Ishikawa (cell line): ENCODE measurements around the gene TTC39A.

Source experiments
- CEBPB ChIP-seq: IDR thresholded peaks from 2 replicates; pipeline ENCODE4 v1.6.1; 2012
- CREB1 ChIP-seq: IDR thresholded peaks from 2 replicates; pipeline ENCODE4 v1.6.1; 2012; ENCODE audit warnings: low read depth
- EGR1 ChIP-seq: IDR thresholded peaks from 2 replicates; pipeline ENCODE4 v1.6.1; 2012
- EP300 ChIP-seq: IDR thresholded peaks from 2 replicates; pipeline ENCODE4 v1.6.1; 2012; ENCODE audit warnings: borderline replicate concordance
- FOXM1 ChIP-seq: IDR thresholded peaks from 2 replicates; pipeline ENCODE4 v1.6.1; 2012; ENCODE audit warnings: low read depth, borderline replicate concordance
- MAX ChIP-seq: IDR thresholded peaks from 2 replicates; pipeline ENCODE4 v1.6.1; 2012
- NFIC ChIP-seq: IDR thresholded peaks from 2 replicates; pipeline ENCODE4 v1.6.1; 2012
- RAD21 ChIP-seq: IDR thresholded peaks from 2 replicates; pipeline ENCODE4 v1.6.1; 2012; ENCODE audit warnings: low read depth
- TAF1 ChIP-seq: IDR thresholded peaks from 2 replicates; pipeline ENCODE4 v1.6.1; 2012; ENCODE audit warnings: low read depth, mild to moderate bottlenecking
- TCF12 ChIP-seq: IDR thresholded peaks from 2 replicates; pipeline ENCODE4 v1.6.1; 2012; ENCODE audit warnings: low read depth
- TEAD4 ChIP-seq: IDR thresholded peaks from 2 replicates; pipeline ENCODE4 v1.6.1; 2012
- USF1 ChIP-seq: IDR thresholded peaks from 2 replicates; pipeline ENCODE4 v1.6.1; 2012
- YY1 ChIP-seq: IDR thresholded peaks from 2 replicates; pipeline ENCODE4 v1.6.1; 2012; ENCODE audit warnings: low read depth
- ZBTB7A ChIP-seq: IDR thresholded peaks from 2 replicates; pipeline ENCODE4 v1.6.1; 2012; ENCODE audit warnings: low read depth
- TF ChIP-seq, protein P1 (sequence below): IDR thresholded peaks from 2 replicates; pipeline ENCODE4 v1.6.1; 2012; ENCODE audit warnings: low read depth, mild to moderate bottlenecking

Gene TTC39A

GRCh38 chr1:51341876-51342496, 11.6 kb upstream of the TTC39A start:
- TF ChIP-seq EP300 (no peak), NFIC (no peak), MAX (no peak), CEBPB (no peak), USF1 (no peak), YY1 (no peak), CREB1 (no peak), RAD21 (no peak)

GRCh38 chr1:51340380-51340779, 10.0 kb upstream of the TTC39A start:
- no peak for TF ChIP-seq ZBTB7A

GRCh38 chr1:51336711-51337110, 6.3 kb upstream of the TTC39A start:
- TF ChIP-seq USF1 (no peak), YY1 (no peak), TEAD4 (no peak), EP300 (no peak), CEBPB (no peak), MAX (no peak), EGR1 (no peak), RAD21 (no peak), TAF1 (no peak), FOXM1 (no peak), NFIC (no peak), TCF12 (no peak), ZBTB7A (no peak), CREB1 (no peak)
- TF ChIP-seq, protein P1, sequence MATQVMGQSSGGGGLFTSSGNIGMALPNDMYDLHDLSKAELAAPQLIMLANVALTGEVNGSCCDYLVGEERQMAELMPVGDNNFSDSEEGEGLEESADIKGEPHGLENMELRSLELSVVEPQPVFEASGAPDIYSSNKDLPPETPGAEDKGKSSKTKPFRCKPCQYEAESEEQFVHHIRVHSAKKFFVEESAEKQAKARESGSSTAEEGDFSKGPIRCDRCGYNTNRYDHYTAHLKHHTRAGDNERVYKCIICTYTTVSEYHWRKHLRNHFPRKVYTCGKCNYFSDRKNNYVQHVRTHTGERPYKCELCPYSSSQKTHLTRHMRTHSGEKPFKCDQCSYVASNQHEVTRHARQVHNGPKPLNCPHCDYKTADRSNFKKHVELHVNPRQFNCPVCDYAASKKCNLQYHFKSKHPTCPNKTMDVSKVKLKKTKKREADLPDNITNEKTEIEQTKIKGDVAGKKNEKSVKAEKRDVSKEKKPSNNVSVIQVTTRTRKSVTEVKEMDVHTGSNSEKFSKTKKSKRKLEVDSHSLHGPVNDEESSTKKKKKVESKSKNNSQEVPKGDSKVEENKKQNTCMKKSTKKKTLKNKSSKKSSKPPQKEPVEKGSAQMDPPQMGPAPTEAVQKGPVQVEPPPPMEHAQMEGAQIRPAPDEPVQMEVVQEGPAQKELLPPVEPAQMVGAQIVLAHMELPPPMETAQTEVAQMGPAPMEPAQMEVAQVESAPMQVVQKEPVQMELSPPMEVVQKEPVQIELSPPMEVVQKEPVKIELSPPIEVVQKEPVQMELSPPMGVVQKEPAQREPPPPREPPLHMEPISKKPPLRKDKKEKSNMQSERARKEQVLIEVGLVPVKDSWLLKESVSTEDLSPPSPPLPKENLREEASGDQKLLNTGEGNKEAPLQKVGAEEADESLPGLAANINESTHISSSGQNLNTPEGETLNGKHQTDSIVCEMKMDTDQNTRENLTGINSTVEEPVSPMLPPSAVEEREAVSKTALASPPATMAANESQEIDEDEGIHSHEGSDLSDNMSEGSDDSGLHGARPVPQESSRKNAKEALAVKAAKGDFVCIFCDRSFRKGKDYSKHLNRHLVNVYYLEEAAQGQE: no peak

DNA sequence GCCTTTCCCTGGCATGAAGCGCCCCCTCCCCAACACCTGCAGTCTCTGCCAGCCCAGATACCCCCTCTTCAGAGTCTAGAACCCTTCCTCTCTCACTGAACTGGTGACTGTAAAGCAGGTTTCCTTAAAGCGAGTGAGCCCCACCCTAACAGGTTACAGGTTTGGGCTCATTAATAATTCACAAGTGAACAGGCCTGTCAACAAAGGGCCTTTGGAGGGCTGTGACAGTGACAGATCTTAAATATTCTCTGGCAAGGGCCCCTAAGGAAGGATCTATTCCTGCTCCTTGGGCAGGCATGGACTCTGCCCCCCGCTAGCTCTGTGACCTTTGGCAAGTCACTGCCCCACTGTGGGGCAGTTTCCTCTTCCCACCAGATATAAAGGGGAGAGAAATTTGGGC, 5.6 kb upstream of the TTC39A start:
- TF ChIP-seq, protein P1: no peak
- TF ChIP-seq ZBTB7A: no peak

GRCh38 chr1:51331206-51332100, 1.1 kb upstream of the TTC39A start:
- TF ChIP-seq TAF1: 0 out of 2 replicates have a peak, but pooled peaks have one; percentile 23
- no peak for TF ChIP-seq EGR1
- no peak for TF ChIP-seq TCF12
- peak; percentile 42; the same call in 1 of the 2 replicates for TF ChIP-seq NFIC
- peak; percentile 59 for TF ChIP-seq USF1
- TF ChIP-seq, protein P1: no peak
- TF ChIP-seq TEAD4: no peak
- TF ChIP-seq EP300: no peak
- TF ChIP-seq MAX: peak; percentile 86
- peak; percentile 80 for TF ChIP-seq YY1
- TF ChIP-seq CEBPB: no peak
- TF ChIP-seq RAD21: no peak
- no peak for TF ChIP-seq ZBTB7A
- TF ChIP-seq FOXM1: no peak
- TF ChIP-seq CREB1: no peak
